HG03196 (cell line): Measurements from ENCODE around the gene SSR4.
"Not testable (repeated sequence)": the region's sequence is repeated elsewhere in the genome, so short reads cannot be mapped to it uniquely, and the experiment has no call there.

Source experiments
- ATAC-seq: cut with Tn5 transposase; IDR thresholded peaks from one replicate; pipeline ENCODE4 v1.9.1; 2021; ENCODE audit not compliant: unreplicated experiment

Gene SSR4

DNA sequence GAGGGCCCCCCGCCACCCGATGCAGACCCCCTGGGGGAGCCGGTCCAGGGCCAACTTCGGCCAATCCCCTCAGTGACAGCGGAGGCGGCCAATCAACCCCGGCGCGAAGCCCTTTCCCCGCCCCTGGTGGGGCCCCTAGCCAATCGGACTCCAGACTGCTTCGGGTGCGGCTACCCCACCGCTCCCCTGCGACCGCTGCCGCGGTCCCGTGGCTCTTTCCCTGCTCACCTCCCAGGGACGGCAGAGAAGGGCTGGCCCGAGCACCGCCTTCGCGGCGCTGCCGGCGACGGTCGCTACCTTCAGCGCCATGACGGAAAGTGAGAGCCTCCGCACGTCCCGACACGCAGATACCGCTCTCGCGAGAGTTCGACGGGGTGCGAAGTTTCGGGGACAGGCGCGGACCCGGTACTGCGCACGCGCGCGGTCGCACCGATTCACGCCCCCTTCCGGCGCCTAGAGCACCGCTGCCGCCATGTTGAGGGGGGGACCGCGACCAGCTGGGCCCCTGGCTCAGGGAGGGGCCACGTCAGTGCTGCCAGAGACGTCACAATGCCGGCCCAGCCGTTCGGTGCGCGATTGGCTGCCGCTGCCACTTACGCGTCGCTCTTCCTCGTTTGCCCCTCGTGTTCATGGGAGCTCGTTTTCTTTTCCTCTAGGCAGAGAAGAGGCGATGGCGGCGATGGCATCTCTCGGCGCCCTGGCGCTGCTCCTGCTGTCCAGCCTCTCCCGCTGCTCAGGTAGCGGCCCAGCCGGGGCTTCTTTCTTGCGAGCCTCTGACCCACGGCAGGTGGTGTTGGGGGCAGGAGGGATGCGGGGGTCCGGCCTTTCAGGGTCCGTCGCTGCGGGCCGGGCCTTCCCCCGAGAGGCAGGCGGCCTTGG lies at the start of gene SSR4, which contains the start of gene IDH3G:
SSR4 (plus strand) TSS at position 651 of the 879 bp plus-strand sequence; CDS start at position 671, 20 bp downstream.
IDH3G (minus strand) TSS at position 358 of the 879 bp plus-strand sequence; CDS start at position 309, 49 bp downstream.
- ATAC-seq = peak; percentile 91

DNA sequence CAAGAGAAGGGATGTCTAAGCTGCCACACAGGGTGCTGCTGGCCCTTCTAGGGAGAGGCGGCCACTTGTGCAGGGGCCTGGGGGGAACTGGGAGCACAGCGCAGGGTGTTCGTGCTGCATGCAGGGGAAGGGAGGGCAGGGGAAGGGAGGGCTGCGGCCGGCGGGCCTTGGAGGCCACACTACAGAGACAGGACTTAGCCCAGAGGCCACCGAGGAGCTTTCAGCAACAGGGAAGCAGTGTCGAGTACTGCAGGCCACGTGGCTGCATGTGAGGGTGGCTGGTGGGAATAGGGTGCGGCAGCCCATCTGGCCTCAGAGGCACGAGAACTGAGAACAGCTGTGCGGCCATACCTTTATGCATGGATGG lies 49.4 kb upstream of the SSR4 start:
- ATAC-seq = not testable (repeated sequence)

DNA sequence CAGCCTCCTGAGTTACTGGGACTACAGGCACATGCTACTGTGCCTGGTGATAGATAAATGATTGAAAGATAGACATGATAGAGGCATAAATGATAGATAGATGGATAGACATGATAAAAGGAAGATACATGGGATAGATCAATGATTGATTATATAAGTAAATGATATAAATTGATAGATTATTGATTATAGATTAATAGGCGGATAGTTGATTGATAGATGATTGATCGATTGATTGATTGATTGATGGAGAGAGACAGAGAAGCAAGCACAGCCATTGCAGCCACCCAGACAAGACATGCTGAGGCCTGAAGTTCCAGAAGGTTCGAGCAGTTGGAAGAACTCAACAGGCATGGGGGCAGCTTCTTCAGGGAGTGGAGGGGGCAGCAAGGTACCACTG lies 48.1 kb upstream of the SSR4 start:
- ATAC-seq = no peak

DNA sequence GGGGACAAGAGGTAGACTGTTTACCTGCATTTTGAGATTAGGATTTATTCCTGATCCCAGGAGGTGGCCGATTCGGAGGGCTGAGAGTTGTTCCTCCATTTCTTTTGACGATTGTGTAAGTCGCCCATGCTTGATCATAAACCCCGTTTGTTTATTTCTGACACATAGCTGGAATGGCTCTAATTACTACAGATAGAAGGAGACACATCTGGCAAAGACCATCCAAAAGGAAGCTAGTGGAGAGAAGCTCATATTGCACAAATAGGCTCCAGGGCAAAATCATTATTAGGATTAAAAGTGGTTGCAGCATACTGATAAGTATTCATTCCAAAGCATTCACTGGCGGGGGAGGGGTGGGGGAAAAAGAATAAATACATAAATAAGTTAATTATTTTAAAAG lies 47.5 kb upstream of the SSR4 start:
- ATAC-seq = not testable (repeated sequence)

DNA sequence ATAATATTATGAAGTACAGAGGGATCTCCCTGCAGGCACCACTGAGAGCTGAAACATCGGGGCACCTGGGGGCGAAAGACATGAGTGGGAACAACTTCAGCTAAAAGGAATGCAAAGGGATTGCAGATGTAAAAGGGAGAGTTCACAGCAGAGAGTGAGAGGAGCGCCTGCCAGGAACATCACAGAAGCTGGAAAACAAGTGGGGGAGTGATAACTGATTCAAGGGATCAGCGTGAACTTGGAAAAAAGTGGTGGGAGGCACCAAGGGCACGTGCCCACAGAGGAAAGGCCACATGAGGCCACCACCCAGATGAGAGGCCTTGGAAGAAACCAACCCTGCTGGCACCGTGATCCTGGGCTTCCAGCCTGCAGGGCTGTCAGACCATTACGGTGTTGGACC lies 45.5 kb upstream of the SSR4 start:
- not testable (repeated sequence) for ATAC-seq

DNA sequence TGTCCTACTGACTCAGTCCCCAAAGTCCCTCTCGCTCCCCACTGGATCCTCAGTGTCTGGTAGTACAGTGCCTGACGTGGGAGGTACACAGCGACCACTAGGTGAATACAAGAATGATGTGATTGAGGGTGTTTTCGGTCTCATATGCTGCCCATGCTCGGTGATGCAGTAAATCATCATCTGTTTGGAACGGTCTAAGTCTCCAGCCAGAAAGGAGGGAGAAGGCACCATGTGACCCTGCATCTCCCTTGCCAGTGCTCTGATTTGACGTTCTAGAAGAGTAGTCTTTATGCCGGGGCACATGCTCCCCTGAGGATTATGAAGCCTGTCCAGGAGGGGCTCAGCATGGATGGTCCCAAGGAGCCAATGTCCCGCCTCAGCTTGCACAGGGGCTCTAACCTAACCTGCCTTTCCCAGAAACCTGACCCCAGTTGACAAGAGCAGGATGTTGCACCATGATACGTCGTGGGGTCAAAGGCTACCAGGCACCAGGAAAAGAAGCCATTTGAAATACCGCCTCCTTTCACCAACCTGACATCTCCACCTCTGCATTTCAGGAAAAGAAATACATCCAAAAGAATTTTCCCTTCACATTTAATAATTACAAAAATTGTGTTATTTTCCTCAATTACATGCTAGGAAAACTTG lies 44.2 kb upstream of the SSR4 start:
- ATAC-seq = no peak

DNA sequence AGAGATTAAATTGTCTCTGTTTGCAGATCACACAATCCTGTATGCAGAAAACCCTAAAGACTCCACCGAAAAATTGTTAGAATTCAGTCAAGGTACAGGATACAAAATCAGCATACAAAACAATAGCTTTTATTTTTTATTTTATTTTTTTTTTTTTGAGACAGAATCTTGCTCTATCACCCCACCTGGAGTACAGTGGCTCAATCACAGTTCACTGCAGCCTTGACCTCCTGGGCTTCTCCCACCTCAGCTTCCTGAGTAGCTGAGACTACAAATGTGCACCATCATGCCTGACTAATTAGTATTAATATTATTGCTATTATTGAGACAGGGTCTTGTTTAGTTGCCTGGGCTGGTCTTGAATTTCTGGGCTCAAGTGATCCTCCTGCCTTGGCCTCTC lies 39.3 kb upstream of the SSR4 start:
- ATAC-seq = no peak

DNA sequence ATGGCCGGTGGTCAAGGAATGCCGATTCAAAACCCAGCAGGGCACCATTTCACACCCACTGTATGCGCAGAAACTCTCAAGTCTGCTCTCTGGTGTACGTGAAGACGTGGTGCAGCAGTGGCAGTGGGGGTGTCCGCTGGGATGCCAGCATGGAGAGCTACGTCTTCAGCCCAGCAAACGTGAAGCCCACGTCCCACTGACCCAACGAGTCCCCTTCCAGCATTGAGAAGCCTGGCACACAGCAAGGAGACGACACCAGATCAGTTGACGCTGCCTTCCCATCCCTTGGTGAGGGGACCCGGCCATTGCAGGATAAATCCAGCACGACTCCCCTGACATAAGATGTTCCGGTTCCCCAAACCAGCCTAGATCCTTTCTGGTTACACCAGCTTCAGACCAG lies 32.6 kb upstream of the SSR4 start:
- ATAC-seq = no peak

DNA sequence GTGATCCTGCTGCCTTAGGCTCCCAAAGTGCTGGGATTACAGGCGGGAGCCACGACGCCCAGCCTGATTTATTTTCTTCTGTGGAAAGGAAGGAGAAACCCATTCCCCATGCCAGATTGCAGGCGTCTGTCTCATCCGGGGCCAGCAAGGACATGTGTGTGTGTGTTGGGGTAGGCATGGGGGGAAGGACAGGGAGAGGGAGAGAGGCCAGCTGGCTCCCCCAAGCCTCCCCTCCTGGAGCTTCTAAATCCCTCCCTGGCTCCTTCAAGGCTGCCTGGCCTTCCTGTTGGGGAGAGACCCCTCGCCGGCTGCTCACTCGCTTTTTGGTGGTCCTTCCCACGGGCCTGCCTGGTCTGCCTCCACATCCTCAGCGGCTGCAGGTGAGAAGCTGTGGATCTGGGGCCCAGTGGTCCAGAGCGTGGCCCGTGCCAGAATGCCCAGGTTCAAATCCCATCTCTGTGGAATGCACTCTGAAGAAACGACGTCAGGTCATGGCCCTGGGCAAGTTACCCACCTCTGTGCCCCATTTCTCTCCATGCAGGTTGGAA lies 31.8 kb upstream of the SSR4 start:
- no peak for ATAC-seq

DNA sequence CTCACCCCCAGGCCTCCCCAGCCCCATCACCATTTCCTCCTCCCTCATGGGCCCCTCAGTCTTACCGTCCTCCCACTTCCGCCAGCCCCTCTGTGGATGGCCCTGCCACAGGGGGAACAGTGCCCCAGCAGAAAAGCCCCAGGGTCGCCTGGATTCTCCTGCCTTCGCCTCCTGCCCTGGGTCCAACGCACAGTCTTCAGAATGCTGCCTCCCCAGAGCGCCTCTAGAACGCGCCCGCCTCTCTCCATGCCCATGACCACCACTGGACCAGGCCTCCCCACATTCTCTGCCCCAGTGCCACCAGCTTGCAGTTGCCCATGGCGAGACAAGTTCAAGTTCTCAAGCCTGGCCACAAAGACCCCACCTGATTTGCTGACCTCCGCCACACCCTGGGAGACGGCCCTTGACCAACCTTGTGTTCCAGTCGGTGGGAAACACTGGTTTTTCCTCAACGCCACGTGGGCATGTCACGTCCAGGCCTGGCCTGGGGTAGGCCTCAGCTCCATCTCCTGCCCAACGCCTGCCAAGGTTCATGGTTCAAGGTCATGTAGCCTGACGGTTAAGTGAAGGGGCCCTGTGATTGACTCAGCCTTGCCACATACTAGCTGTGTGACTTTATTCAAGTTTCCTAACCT lies 31.1 kb upstream of the SSR4 start:
- ATAC-seq = no peak

DNA sequence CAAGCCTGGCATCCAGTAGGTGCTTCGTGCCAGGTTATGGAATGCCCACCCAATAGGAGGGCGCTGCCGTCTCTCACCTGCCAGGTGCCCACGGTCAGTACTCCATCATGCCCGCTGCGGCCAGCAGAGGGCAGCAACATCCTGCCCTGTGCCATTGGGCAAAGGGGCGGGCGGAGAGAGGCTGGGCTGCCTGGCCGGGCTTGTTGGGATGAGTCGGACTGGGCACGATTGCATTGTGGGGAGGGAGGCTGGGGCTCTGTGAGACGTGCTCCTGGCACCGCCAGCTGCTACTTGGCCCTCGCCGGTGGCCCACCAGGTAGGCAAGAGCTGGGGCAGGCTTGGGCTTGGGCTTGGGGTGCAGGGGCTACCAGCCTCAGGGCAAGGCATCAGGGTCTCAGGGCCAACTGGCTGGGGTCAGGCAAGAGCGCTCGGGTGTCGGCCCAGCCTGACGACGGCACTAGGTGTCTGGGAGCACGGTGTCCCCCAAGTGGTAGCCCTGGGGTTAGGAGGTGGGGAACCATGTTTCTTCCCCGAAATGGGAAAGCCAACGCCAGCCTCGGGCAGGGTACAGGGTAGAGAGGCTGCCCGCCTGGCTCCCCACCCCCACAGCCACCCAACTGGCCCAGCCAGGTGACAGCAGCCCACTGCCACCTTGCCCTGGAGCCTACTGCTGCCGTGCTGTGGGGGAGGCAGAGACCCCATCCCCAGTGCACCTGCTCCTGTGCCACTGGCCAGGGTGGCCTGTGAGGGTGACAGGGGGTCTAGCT lies 30.3 kb upstream of the SSR4 start, which contains the start of gene PLXNB3:
PLXNB3 (plus strand) TSS at position 261 of the 767 bp plus-strand sequence. CDS start 1,287 bp downstream, outside the sequence.
- no peak for ATAC-seq

DNA sequence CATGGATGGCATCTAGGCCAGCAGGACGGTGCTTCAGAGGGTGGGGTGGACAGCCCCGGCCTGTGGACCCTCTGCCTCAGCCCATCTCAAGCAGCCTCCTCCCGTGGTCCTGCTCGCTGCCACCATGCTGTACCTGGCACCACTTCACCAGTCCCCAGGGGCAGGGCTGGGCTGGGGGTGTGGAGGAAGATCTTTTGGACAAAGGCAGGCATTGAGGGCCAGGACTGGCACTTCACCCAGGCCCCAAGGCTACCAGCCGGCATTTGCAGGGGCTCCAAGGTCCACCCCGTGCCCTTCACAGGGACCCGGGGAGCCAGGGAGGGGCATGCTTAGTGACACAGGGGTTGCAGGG lies 29.7 kb upstream of the SSR4 start:
- ATAC-seq = no peak

DNA sequence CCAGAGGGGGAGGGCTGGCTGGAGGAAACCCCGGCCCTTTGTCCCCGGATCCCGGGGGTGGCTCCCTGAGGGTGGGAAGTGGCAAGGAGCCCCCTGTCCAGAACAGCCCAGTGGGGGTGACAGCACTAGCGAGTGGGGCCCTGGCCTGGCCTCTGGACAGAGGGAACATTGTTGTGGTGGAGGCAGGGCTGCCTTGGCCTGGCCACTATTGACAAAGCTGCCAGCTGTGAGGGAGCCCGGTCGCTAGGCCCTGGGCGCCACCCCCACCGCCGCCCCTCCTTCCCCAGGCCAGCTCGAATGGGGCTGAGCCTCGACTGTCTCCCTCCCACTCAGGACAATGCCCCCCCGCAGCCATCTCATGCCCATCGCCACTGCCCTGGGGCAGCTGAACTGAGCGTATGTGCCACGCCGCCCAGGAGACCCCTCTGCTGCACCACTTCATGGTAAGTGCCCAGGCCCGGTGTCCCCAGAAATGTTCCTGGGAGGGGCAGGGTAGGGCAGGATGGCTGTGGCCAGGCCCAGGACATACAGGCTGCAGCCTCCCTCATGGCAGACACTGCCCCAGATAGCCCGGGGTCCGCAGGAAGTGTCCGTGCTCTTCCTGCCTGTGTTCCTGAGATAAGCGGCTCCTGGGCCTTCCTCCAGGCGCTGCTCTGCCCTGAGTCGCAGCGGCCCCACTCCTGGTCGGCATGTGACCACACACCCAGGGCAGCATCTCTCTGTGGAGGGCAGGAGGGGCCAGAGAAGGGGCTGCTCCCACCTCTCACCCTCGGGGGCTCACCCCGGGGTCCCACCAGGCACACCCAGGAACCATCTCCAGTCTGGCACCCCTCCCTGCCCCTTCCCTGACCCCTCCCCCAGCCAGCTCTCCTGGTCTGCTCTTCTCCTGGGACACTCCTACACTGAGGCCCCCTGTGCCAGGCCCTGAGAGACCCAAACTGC lies 29.1 kb upstream of the SSR4 start:
- no peak for ATAC-seq

DNA sequence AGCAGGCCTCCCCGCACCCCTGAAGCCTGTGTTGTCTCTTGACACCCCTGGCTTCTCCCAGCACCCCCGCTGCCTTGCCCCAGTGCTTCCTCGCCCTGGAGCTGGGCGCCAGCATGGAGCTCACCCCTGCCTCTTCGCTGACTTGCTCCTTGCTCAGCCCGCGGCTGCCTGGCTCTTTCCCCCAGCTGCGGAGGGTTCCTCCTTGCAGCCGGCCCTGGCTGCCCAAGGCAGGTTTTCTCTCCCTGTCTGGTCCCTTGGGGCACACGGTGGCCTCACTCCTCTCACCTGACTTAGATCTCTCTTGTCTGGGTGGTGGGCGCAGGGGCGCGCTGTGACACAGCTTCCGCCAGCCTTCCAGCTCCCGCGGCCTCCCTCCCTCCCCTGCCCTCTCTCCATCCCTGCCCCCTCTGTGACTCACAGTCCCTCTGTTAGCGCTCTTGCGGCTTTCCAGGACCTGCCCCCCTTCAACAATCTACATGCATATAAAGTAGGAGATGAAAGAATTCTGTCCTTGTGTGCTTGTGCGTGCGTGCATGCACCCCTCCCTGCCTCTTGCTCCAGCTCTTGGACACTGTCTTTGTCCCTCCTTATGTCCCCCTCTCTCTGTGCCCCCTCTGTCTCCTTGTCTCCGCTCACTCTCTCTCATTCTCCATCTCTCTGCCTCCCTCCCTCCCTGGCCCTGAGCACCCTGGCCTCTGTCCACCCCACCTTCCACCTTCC lies 28.2 kb upstream of the SSR4 start:
- ATAC-seq = no peak

DNA sequence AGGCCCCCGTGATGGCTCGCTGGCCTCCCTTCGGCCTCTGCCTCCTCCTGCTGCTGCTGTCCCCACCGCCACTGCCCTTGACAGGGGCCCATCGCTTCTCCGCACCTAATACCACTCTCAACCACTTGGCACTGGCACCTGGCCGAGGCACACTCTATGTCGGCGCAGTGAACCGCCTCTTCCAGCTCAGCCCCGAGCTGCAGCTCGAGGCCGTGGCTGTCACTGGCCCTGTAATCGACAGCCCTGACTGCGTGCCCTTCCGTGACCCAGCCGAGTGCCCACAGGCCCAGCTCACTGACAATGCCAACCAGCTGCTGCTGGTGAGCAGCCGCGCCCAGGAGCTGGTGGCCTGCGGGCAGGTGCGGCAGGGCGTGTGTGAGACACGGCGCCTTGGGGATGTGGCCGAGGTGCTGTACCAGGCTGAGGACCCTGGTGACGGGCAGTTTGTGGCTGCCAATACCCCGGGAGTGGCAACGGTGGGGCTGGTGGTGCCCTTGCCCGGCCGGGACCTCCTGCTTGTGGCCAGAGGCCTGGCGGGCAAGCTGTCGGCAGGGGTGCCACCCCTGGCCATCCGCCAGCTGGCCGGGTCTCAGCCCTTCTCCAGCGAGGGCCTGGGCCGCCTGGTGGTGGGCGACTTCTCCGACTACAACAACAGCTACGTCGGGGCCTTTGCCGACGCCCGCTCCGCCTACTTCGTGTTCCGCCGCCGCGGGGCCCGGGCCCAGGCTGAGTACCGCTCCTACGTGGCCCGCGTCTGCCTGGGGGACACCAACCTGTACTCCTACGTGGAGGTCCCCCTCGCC lies 27.4 kb upstream of the SSR4 start:
- no peak for ATAC-seq

DNA sequence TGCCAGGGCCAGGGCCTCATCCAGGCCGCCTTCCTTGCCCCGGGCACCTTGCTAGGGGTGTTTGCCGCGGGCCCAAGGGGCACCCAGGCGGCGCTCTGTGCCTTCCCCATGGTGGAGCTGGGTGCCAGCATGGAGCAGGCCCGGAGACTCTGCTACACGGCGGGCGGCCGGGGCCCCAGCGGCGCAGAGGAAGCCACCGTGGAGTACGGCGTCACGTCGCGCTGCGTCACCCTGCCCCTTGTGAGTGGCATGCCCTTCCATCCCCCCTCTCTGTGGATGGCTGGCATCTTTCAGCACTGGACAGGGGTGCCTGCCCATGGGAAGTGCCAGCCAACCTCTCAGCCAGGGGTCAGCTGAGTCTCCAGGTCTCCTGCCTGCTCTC lies 26.8 kb upstream of the SSR4 start:
- no peak for ATAC-seq

DNA sequence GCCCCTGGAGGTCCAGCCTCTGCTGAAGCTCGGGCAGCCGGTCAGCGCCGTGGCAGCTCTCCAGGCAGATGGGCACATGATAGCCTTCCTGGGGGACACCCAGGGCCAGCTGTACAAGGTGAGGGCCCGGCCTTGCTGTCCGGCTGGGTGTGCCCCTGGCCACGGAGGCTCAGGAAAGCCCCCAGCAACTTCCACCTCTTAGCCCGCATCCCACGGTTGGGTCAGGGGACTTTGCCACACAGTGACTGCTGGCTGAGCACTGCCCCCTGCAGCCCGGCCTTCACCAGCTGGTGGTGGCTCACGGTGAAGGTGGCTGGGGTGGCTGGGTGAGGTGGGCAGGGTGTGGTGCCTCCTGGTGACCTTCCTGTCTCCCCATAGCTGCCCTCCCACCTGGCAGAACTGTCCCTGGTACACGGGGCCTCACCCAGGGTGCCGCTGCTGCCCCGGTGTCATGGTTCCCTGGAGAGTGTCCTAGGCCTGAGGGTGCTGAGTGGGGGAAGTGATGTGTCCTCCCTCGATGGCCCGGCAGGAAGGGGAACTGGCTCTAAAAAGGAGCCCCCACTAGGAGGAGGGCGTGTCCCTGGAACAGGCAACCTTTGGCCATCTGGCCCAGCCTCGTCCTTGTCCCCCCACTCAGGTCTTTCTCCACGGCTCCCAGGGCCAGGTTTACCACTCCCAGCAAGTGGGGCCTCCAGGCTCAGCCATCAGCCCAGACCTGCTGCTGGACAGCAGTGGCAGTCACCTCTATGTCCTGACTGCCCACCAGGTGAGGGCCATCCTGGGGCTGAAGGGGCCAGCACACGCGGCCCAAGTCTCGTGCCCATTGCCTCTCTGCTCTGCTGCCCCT lies 25.9 kb upstream of the SSR4 start:
- no peak for ATAC-seq
